Limb (tissue), 2 donors: ENCODE results near the gene PI16.
"Not testable (repeated sequence)": the region's sequence is repeated elsewhere in the genome, so short reads cannot be mapped to it uniquely, and the experiment has no call there.

ENCODE experiments used
- DNase-seq, 2 donors: peaks; one replicate each; pipeline ENCODE4 v3.0.0-alpha.2; 2016; ENCODE audit errors: extremely low spot score in 2 of 2

Gene PI16

DNA sequence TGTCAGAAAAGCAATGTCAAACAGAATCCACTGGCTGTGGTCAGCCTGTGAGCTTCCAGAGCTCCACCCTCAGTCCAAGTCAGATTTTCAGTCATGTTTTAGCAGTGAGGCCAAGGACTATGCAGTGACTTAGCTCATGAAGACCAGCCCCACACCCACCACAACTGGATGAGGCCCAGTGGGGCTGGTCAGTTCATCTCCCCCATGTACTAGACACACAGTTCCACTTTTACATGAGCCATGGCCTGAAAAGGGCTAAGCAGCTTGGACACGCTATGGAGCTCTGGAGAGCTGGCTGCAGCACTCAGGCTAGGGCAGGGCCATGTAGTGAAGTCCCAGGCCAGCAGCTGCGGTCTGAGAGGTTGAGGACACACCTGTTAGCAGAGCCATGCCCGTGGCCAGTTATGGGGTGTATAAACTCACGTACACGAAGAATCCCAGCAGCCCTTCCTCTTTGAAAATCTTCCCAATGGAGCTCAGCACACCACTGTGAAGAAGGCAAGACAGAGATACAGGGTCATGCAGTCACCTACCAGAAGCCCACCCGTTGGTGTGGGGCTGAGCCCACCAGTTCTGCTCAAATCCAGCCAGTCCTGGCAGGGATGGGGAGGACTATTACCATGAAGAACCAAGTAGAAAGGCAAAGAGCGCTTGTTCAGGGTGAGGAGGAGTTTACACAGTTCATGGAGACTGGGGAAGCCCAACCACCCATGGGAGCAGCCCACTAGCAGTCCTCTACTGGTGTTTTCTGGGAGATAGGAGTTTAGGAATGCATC lies 20.9 kb downstream of the PI16 start:
- no peak for DNase-seq

DNA sequence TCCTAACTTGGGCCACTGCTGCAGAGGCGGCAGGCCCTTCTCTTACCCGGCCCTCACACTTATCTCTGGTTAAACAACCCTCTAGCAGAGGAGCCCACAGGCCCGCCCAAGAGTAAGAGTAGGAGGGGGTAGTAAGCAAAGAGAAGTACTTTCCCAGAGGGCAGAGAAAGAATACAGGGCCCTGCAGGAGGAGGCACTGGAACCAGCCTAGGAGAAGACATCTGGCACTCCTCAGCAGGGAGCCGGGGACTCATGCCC lies 21.4 kb downstream of the PI16 start:
- DNase-seq = no peak

DNA sequence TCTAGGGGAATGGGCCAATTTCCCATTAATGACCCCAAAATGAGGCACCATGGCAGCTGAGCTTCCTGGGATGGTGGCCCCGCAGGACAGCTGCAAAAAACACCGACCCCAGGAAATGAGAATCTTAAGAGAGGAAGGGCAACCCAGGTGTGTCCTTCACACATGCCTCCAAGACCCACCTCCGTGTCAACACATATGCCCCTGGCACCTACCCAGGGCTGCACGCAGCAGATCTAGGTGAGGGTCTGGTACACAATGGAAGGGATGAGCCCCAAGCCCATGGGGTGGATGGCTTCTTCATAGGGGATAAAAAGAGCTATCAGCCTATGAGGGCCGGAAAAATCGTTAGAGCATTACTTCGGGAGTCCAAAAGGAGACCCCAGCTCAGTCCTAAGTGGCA lies 22.0 kb downstream of the PI16 start:
- DNase-seq = no peak

DNA sequence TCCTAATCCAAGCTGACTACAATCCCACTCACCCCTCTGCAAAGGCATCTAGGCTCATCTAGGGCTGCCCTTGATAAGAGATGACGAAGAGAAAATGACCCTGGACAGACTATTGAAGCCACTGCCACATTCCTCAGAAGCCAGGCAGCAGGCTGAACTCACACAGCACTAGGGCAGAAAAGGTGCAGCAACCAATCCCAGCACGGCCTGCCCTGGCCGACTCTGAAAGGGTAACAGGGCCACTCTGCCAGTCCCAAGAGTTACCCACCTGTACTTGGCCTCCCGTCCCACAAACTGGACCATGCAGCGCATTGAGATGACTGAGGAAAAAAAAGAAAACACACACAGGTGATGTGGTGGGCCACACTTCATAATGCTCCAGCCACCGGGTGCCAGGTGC lies 22.4 kb downstream of the PI16 start:
- DNase-seq = no peak

DNA sequence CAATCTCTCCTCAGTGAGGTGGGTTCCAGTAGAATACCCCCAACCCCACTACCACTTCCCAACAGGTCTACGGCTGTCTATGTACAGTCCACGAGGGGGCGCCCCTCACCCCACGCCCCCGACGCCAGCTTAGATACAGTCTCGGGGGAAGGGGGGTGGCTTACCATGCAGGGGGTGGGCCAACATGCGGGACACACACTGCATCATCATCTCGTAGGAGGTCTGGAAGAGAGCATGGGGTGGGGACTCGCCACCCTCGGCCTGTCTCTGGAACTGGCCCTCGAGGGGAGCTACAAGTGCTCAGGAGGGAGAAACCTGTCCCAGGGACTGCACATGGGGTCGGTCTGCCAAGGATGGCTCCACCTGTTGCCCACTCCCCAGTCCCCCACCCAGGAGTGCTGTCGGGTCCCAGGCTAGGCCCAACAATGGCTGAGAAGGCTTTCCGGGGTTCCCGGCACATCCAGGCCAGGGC lies 23.0 kb downstream of the PI16 start:
- no peak for DNase-seq

DNA sequence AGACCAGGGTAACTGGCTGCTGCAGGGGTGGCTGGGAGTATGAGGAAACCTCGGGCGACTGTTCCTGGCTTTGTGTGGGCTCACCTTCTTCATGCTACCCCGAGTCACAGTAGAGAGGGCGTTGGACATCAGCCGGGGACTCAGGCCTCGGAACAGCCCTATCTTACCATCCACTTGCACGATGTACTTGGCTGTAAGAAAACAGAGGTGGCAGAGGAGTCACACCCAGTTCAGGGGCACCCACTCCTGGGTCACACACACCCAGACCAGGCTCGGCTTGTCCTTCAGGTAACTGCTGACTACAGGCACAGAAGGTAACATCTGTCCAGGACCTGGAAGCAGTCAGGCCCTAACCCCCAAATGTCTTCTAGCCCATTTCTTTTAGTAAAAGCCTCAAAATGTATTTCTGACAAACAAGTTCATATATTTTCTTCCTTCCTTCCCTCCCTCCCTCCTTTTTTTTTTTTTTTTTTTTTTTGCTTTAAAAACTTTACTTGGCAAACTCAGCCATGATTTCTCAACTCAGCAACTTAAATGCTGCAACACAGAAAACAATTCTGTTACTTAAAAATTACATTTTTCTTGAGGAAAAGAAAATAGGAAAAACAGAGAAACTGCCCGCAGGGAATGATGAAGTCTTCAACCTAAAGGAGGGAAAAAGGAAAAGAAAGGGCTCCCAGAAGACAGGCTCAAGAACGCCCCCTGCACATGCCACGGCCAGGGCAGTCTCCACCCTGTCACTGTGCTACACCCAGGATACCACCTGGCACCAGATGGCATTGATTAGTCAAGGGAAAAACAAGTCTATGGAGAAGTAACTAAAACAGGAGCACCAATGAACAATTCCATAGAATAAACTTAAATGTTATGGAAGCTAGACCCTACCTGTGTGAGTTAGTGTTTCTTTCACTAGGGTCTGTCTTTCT lies 24.1 kb downstream of the PI16 start:
- DNase-seq = no peak

DNA sequence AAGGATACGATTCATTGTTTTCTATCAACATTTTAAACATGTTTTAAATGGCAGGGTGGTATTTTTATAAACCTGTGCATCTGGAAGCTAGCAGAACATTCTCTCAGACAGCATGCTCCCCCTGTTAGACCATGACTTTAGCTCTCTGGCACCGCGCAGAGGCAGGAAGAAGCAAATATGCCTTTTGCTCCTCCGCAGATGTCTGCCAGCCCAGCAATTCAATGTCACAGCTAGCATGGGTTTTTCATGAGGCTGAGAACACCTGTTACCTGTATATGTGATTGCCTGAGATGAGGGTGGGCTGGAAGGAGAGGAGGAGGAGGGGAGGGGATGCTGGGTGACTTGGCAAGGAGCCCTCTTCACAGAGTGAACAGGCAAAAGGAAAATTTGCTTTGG lies 24.8 kb downstream of the PI16 start:
- DNase-seq = peak; percentile 53 to 67

DNA sequence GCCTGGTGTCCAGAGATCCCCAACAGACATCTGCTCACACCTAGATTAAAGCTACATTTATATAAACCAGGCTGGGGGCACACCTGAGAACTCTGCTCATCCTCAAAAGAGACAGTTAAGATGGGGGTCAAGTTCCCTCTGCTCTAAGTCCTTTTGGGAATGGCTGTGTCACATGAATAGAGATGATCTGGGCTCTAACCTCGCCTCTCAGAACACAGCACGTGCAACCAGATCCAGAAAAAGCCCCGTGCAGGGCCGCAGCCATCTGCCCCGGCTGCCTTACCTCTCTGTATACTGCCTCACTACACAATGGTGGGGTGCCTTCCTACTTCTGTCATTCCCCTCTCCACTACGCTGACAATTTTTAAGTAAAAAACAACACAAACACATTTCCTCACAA lies 25.6 kb downstream of the PI16 start:
- no peak for DNase-seq

DNA sequence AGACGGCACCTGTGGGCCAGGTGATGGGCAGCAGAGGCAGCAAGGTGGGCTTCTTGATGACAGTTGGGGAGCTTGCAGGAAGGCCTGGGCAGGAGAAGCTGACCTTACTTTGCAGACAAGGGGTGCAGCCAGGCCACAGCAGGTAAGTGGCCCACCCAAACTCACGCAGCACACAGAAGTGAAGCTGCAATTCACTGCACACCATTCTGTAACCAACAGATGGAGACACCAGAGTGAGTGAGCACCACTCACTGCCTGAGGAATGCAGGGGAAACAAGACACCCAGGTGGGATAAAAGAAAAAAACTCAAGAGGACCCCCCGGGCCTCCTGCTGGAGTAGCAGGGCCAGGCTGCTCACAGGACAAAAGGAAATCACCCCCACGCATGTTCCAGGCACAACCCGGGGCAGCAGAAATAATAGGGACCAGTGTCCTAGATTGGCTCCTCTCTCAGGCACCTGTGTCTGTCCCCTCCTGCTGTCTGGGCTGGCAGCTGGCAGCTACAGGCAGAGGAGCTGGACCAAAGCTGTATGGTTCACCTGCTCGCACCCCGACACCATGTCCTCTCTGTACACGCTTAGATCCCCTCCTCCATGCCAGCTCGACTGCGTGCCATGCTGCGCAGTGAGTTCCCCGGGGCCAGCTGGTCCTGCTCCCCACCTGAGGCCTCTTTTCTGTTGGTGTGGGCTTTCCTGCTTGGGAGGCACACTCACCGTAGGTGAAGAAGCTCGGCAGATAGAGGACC lies 26.5 kb downstream of the PI16 start:
- no peak for DNase-seq

DNA sequence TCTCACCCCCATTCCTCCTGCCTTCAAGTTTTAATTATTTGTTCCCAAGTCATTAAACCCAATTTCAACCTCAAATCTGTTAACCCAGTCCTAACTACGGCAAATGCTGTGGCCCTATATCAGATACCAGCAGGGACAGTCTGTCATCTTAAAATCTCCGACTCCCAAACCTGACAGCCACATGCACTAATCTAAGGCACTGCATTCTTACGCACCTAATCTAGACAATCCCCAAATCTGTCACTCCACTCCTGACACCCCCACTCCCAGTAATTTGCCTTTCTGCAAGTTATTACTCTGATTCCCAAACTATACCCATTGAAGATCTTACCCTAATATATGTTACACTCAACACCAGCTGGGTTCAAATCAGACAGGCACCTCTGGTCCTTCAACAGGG lies 29.0 kb downstream of the PI16 start:
- DNase-seq = no peak

DNA sequence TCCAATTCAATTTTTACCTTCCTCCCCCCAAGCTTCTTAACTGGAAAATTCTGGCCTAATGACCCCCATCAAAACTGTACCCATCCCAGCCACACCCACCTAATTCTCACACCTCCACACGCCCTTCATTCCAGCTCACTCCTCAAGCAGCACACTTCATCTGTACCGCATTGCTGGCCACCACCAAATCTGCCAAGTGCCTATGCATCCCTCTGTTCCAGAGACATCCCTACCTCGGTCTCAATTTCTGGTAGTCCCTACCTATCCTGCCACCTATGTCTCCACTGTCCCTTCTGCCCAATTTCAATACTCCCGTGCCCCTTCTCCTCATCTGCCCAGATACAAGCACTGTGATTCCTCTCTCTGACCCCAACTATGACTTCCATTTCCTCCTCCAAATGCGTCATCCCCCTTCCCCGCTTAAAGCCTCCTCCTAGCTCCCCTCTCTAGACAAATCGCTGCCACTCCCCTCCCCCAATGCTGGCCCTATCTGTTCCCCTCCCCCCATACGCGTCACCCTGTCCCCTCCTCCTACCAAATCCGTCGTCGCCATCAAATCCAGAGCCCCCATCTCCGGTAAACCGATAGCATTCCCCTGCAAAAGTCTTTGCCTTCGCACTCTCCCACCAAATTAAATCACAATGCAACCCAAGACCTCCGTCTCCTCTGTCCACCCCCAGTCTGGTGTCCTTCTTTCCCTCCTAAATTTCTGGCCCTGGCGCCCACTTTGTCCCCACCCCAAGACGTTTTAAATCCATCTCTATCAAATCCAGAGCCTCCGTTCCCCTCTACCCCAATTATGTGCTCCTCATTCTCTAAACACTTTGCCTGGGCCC lies 30.3 kb downstream of the PI16 start:
- DNase-seq = peak; percentile 41 to 75

DNA sequence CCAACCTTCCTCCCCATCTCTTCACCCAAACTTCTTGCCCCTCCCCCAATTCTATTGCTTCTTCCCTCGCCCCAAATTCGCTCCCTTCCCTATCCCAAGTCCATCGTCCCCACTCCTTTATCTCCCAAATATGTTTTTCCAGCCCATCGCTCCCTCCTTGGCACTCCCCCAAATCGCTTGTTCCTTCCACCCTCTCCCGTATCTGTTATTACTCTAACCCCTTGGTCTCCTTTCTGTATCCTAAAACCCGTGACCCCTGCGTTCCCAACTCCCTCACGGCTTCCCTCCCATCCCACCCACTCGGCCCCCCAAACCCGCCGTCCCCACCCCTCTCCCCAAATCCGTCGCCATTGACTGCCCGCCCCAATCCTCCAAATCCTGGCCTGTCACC lies 30.9 kb downstream of the PI16 start:
- peak in 1 of 2 donors; percentile 50 for DNase-seq

DNA sequence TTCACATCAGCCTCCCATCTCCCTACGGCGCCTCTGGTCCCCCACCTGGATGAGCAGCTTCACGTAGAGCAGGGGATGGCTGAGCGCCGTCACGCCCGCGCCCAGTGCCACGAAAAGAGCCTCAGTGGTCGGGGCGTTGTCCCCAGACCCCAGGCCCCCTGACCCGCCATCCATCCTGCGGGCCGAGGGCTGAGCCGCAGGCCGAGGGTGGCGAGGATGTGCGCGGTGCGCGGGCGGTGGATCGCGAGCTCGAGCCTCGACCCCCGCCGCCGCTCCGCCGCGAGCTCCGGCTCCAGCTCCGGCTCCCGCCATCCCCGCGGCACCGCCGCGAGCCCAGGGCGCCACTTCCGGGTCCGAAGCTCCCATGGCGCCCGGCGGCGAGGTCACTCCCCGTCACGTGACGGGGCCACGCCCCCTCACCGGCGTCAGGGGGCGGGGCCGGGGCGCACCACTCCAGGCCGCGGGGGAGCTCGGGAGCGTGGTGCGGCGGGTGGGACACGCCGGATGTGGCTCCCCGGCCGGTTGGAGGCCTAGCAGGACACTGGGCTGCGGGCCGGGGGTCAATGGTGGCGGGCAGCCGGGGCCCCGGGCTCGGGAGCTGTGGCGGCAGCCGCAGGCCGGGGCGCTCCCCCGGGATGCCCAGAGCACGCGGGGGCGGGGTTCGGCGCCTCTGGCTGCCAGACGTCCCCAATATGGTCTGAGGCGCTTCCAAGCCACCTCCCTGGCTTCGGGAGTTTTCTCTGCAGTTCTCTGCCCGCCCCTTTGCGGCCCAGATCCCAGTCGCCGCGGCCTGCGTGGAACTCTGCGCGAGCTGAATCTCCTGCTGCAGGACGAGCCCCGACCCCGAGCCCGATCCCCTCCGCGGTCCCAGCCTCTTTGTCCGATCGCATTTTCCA lies 31.5 kb downstream of the PI16 start, which contains the start of gene MTCH1:
Gene MTCH1 (minus strand): TSS at position 389 of the 896 bp plus-strand sequence. CDS start 23 bp downstream, at position 366.
- DNase-seq = peak; percentile 92 to 96

DNA sequence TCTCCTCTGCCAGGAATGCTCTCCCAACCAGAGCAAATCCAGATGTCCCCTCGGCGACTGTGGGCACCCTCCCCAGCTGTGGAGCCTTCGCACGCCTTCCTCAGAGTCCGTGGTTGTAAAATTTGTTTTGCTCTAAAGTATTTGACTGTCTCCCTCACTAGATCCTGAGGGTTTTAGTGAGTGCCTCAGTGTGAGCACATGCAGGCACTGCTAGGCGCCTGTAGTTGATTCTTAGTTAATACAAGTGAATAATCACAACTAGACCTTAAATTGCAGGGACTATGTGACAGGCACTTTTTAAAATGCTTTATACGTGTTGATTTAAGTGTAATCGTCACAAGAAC lies 32.1 kb downstream of the PI16 start:
- DNase-seq = no peak

DNA sequence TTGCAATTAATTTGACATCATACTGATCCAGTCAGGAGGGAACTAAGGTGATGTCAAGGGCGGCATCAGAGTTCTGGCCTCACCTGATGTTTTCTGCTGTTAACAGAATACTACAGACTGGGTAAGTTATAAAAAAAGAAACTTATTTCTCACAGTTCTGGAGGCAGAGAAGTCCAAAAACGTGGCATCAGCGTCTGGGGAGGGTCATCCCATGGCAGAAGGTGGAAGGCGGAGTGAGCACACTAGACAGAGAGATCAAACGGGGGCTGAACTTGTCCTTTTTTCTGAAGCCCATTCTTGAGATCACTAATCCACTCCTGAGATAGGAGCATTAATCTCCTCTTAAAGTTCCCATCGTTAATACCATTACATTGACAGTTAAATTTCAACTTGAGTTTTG lies 34.7 kb downstream of the PI16 start:
- no peak for DNase-seq

DNA sequence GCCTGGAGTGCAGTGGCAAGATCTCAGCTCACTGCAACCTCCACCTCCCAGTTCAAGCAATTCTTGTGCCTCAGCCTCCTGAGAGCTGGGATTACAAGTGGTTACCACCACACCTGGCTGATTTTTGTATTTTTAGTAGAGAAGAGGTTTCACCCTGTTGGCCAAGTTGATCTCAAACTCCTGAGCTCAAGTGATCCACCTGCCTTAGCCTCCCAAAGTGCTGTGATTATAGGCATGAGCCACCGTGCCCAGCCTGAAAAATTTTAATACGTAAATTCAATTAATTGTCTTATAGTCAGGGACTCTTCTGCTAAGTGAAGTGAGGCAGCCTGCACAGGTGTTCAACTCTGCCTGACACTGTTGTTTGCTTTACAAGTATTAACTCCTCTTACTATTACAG lies 35.9 kb downstream of the PI16 start:
- not testable (repeated sequence) for DNase-seq

DNA sequence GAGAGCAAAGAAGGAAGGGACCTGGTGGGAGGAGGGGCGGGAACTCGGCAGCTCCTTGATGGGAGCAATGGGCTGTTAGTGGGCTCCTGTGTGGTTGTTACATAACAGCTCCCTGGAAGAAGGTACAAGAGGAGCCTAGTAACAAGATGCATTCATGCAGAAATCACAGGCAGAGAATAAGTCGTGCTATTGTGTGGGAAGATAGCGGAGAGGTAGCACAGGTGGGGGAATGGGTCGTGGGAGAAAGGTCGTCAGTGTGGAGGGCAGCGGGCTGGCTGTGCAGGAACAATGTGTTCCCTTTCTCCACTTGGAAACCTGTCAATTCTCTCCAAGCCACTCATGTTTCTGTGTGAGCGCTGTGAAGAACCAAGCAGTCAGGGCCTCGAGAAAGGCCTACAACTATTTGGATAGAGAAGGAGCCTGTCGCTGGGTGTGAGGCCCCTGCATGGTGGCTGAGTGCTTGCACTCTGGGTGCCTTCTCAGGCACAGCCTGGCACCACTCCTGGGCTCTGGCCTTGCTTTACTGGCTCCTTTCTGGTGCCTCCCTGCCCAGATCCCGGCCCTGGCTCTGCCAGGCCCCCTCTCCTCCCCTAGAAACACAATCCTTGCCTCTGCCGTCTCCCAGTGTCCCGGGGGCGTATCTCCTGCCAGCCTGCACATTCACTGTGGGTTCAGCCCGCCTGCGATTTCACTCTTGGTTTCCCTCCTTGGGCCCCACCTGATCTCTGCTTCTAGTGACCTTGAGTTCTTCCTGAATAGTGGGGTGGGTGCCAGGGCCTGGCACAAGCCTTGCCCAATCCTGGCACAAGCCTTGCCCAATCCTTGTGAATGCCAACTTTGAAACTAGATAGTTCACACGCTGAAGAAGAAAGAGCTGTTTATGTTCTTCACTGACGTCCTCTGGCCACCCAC lies 43.5 kb downstream of the PI16 start:
- DNase-seq = peak in 1 of 2 donors; percentile 49

DNA sequence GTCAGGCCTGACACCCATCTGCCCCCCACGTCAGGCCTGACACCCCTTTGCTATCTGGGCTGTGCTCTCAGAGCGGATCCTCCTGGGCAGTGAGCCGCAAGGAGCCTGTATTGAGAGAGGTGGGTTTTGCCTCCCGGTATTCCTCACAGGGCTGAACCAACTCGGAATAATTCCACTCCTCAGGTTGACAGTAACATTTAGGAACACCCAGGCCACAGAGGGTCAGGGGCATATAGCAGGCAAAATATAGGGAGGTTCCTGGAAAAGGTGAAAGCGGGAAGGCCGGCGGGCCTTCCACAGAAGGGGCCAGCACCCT lies 44.1 kb downstream of the PI16 start:
- DNase-seq = no peak

DNA sequence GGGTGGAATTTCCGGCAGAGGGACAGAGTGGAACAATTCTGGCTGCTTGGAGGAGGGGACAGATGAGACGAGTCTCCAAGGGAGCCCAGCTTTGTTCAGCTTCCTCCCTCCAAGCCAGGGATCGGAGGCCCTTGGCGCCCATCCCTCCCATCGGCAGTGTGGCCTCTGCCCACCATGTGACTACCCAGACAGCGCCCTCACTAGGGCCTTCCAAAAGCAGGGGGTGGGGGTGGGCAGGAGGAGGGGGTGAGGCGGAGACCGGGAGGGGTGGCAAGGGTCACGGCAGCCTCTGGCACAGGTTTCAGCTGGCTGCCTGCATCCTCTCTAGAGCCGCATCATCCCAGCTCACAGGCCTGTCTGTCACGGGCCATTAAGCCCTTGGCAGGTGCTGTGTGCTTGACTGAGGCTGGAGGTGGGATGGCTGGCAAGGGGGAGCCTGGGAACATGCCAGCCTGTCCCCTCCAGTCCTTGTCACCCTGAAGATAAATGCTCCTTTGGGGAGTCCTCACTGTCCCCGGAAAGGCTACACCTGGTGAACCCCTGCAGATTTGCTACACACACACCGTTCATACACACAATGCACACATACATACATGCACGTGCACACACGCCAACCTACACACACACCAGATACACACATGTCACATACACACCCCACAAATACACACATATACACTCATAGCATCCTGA lies 44.7 kb downstream of the PI16 start:
- DNase-seq = peak in 1 of 2 donors; percentile 59
